Islet of Langerhans (tissue), 1 donor: ENCODE measurements around the gene HEY2.
"Not testable (repeated sequence)": the region's sequence is repeated elsewhere in the genome, so short reads cannot be mapped to it uniquely, and the experiment has no call there.

Experiments
- FAIRE-seq: peaks from one replicate; lab custom pipeline; 2011; peaks lifted over from hg19 to GRCh38; lab: Jason Lieb, UNC

Gene HEY2

GRCh38 chr6:125749173-125749864, at the start of gene HEY2:
Gene HEY2, plus strand, starts transcription at chr6:125749632. Its CDS starts 145 bp downstream, at chr6:125749777.
- FAIRE-seq = no peak

- FAIRE-seq = no peak
Observed at GRCh38 chr6:125700581-125701353, 48.7 kb upstream of the HEY2 start.

GRCh38 chr6:125701354-125701668, 48.1 kb upstream of the HEY2 start:
- no peak for FAIRE-seq

- FAIRE-seq = not testable (repeated sequence)
Observed at GRCh38 chr6:125703882-125704281, 45.5 kb upstream of the HEY2 start.

GRCh38 chr6:125707615-125708243, 41.7 kb upstream of the HEY2 start:
- no peak for FAIRE-seq

- no peak for FAIRE-seq
Observed at GRCh38 chr6:125711013-125711675, 38.3 kb upstream of the HEY2 start.

GRCh38 chr6:125714441-125715090, 34.9 kb upstream of the HEY2 start:
- no peak for FAIRE-seq

GRCh38 chr6:125717120-125717731, 32.2 kb upstream of the HEY2 start:
- FAIRE-seq = no peak

- FAIRE-seq = no peak
Observed at GRCh38 chr6:125718109-125718508, 31.3 kb upstream of the HEY2 start.

GRCh38 chr6:125722886-125723285, 26.5 kb upstream of the HEY2 start:
- no peak for FAIRE-seq

GRCh38 chr6:125727216-125727615, 22.2 kb upstream of the HEY2 start:
- no peak for FAIRE-seq

GRCh38 chr6:125728739-125729138, 20.7 kb upstream of the HEY2 start:
- FAIRE-seq = no peak

- FAIRE-seq = no peak
Observed at GRCh38 chr6:125729983-125730382, 19.4 kb upstream of the HEY2 start.

GRCh38 chr6:125732398-125732797, 17.0 kb upstream of the HEY2 start:
- FAIRE-seq = no peak

GRCh38 chr6:125733516-125734300, 15.7 kb upstream of the HEY2 start:
- no peak for FAIRE-seq

- FAIRE-seq = no peak
Observed at GRCh38 chr6:125738276-125738675, 11.2 kb upstream of the HEY2 start.

GRCh38 chr6:125739364-125739763, 10.1 kb upstream of the HEY2 start:
- no peak for FAIRE-seq

GRCh38 chr6:125741336-125741735, 8.1 kb upstream of the HEY2 start:
- FAIRE-seq = no peak

- no peak for FAIRE-seq
Observed at GRCh38 chr6:125742024-125742423, 7.4 kb upstream of the HEY2 start.

- FAIRE-seq = no peak
Observed at GRCh38 chr6:125742464-125743120, 6.8 kb upstream of the HEY2 start.

- no peak for FAIRE-seq
Observed at GRCh38 chr6:125743604-125744003, 5.8 kb upstream of the HEY2 start.
